HCT116 (cell line): ENCODE data around the gene IGSF3. TPM values are rescaled to one million over a fixed set of nuclear protein-coding genes. Genes with fewer than 3 reads are reported as not detected.
A peak's percentile ranks its signal among the peaks of the same experiment; 100 is the strongest.

ENCODE experiments used
- ATAC-seq: fragments of 200-7000 bp; cut with Tn5 transposase; 2 replicates; pipeline ENCODE4 v1.9.1; 2020; ENCODE audit warnings: mild to moderate bottlenecking, moderate library complexity
- BruUV-seq: library from RNA; stranded (reverse); fragments of 400-500 nt; replicated peaks from 2 replicates; lab custom pipeline; 2021; lab: Mats Ljungman, UMichigan
- CTCF ChIA-PET: fragments of 300-600 bp; sonication (Branson Sonifier 250); formaldehyde crosslinking; loops from one replicate; lab custom pipeline; 2021; ENCODE audit warnings: antibody characterized with exemption; lab: Charles Lee
- POLR2A ChIA-PET: fragments of 300-600, 350-600 bp; sonication (Branson Sonifier 250); formaldehyde crosslinking; loops from one replicate; lab custom pipeline; 2021; ENCODE audit warnings: antibody characterized with exemption; lab: Charles Lee
- RAD21 ChIA-PET, 2 experiments: fragments of 300-600 bp; sonication (Branson Sonifier 250); formaldehyde crosslinking; loops; one replicate each; lab custom pipeline; 2023; ENCODE audit warnings: low total read pairs in 2 of 2; ENCODE audit not compliant: uncharacterized antibody in 2 of 2, unreplicated experiment in 2 of 2, low non-redundant PET in 1 of 2; lab: Charles Lee
- DNase-seq: peaks from one replicate; pipeline ENCODE4 v3.0.0-alpha.2; 2010; ENCODE audit warnings: low read depth, low spot score
- H2AFZ ChIP-seq: fragments of 200-600 bp; shearing (Covaris generic), sonication (generic); 2 replicates; pipeline ENCODE4 v1.6.1; 2017; ENCODE audit warnings: low read depth, mixed run types, mixed read lengths, antibody characterized with exemption, low read length; ENCODE audit not compliant: poor library complexity, severe bottlenecking
- H3K27ac ChIP-seq: 2 replicates; pipeline ENCODE4 v1.5.1; 2012; ENCODE audit warnings: low read depth, low read length
- H3K27me3 ChIP-seq: fragments of 200-600 bp; sonication (generic); 2 replicates; pipeline ENCODE4 v1.6.1; 2016; ENCODE audit warnings: mixed run types, low read length, mixed read lengths; ENCODE audit not compliant: insufficient read depth
- H3K36me3 ChIP-seq, 2 experiments: fragments of 200-500 bp in 1 of 2; fragments of 200-600 bp in 1 of 2; sonication (Bioruptor generic) in 1 of 2; sonication (generic) in 1 of 2; 2 replicates each; pipeline versions ENCODE4 v1.5.1 to v1.6.1; 2014 to 2016; ENCODE audit warnings: low read length in 2 of 2, inconsistent platforms in 1 of 2, mixed read lengths in 1 of 2, mixed run types in 1 of 2; ENCODE audit not compliant: insufficient read depth in 2 of 2, control insufficient read depth in 1 of 2
- H3K4me1 ChIP-seq, 2 experiments: fragments of 200-600 bp in 1 of 2; sonication (generic) in 1 of 2; 2 replicates each; pipeline versions ENCODE4 v1.5.1 to v1.6.1; 2012 to 2017; ENCODE audit warnings: low read length in 2 of 2, inconsistent platforms in 1 of 2, mild to moderate bottlenecking in 1 of 2, mixed read lengths in 1 of 2, mixed run types in 1 of 2, moderate library complexity in 1 of 2; ENCODE audit not compliant: insufficient read depth in 2 of 2, control insufficient read depth in 1 of 2
- H3K4me2 ChIP-seq: fragments of 200-600 bp; sonication (generic); 2 replicates; pipeline ENCODE4 v1.6.1; 2017; ENCODE audit warnings: mixed run types, low read length, mixed read lengths
- H3K4me3 ChIP-seq, 2 experiments: fragments of 200-600 bp in 1 of 2; sonication (generic) in 1 of 2; replicated peaks in 1 of 2; 2 replicates each; pipeline ENCODE4 v1.5.1; 2011 to 2016; ENCODE audit warnings: low read length in 2 of 2, control low read depth in 1 of 2, low read depth in 1 of 2, mild to moderate bottlenecking in 1 of 2, mixed read lengths in 1 of 2, mixed run types in 1 of 2
- H3K79me2 ChIP-seq: fragments of 200-600 bp; sonication (generic); 2 replicates; pipeline ENCODE4 v1.6.1; 2017; ENCODE audit warnings: mild to moderate bottlenecking, mixed run types, low read length, moderate library complexity, mixed read lengths; ENCODE audit not compliant: insufficient read depth
- H3K9ac ChIP-seq: fragments of 200-600 bp; sonication (generic); 2 replicates; pipeline ENCODE4 v1.6.1; 2016; ENCODE audit warnings: low read length, mixed read lengths
- H3K9me2 ChIP-seq: fragments of 200-600 bp; sonication (generic), shearing (Covaris generic); 2 replicates; pipeline ENCODE4 v1.6.1; 2017; ENCODE audit warnings: mixed run types, mild to moderate bottlenecking, moderate library complexity; ENCODE audit not compliant: insufficient read depth
- H3K9me3 ChIP-seq, 2 experiments: fragments of 200-500 bp in 1 of 2; fragments of 200-600 bp in 1 of 2; sonication (Bioruptor generic) in 1 of 2; sonication (generic) in 1 of 2; 2 replicates each; pipeline ENCODE4 v1.6.1; 2014 to 2017; ENCODE audit warnings: low read length in 2 of 2, mixed read lengths in 2 of 2, inconsistent platforms in 1 of 2, low read depth in 1 of 2, mild to moderate bottlenecking in 1 of 2, mixed run types in 1 of 2, moderate library complexity in 1 of 2; ENCODE audit not compliant: control insufficient read depth in 1 of 2, insufficient read depth in 1 of 2
- H4K20me1 ChIP-seq: fragments of 200-600 bp; sonication (generic), shearing (Covaris generic); 2 replicates; pipeline ENCODE4 v1.6.1; 2017; ENCODE audit warnings: mixed run types, mild to moderate bottlenecking, moderate library complexity; ENCODE audit not compliant: insufficient read depth
- CBX3 ChIP-seq: IDR thresholded peaks from 2 replicates; pipeline ENCODE4 v1.6.1; 2012; ENCODE audit warnings: low read depth
- CEBPB ChIP-seq: IDR thresholded peaks from 2 replicates; pipeline ENCODE4 v1.6.1; 2012; ENCODE audit warnings: low read depth
- ELF1 ChIP-seq: IDR thresholded peaks from 2 replicates; pipeline ENCODE4 v1.6.1; 2012; ENCODE audit warnings: low read depth, borderline replicate concordance
- EZH2 ChIP-seq: fragments of 200-600 bp; sonication (generic); IDR thresholded peaks from 2 replicates; pipeline ENCODE4 v1.6.1; 2017; ENCODE audit warnings: antibody characterized with exemption, mixed run types
- EZH2phosphoT487 ChIP-seq: fragments of 200-600 bp; IDR thresholded peaks from 2 replicates; pipeline ENCODE4 v1.6.1; 2018; ENCODE audit warnings: antibody characterized with exemption, borderline replicate concordance
- FOSL1 ChIP-seq: IDR thresholded peaks from 2 replicates; pipeline ENCODE4 v1.6.1; 2012; ENCODE audit warnings: low read depth
- JUND ChIP-seq: IDR thresholded peaks from 2 replicates; pipeline ENCODE4 v1.6.1; 2012
- POLR2AphosphoS5 ChIP-seq: IDR thresholded peaks from 2 replicates; pipeline ENCODE4 v1.6.1; 2011; ENCODE audit warnings: mild to moderate bottlenecking, low read depth, low read length, moderate library complexity
- RAD21 ChIP-seq: IDR thresholded peaks from 2 replicates; pipeline ENCODE4 v1.6.1; 2012; ENCODE audit warnings: low read depth, mild to moderate bottlenecking
- SIN3A ChIP-seq: IDR thresholded peaks from 2 replicates; pipeline ENCODE4 v1.6.1; 2012; ENCODE audit warnings: low read depth
- SRF ChIP-seq: IDR thresholded peaks from 2 replicates; pipeline ENCODE4 v1.6.1; 2012; ENCODE audit warnings: low read depth
- YY1 ChIP-seq: IDR thresholded peaks from 2 replicates; pipeline ENCODE4 v1.6.1; 2011; ENCODE audit warnings: low read length, low read depth, moderate library complexity, mild to moderate bottlenecking; ENCODE audit not compliant: insufficient replicate concordance; ENCODE audit errors: extremely low read depth
- ZFX ChIP-seq: fragments of 450-650 bp; IDR thresholded peaks from 2 replicates; pipeline ENCODE4 v1.6.1; 2017
- intact Hi-C: fragments of 100-400 bp; cut with micrococcal nuclease; formaldehyde crosslinking; loops from 2 replicates; pipeline ENCODE4 v1.10.0; 2022
- total RNA-seq: library from RNA; stranded (reverse); gene quantifications from one replicate; pipeline ENCODE4 v1.2.1, GENCODE V29; 2021; ENCODE audit not compliant: unreplicated experiment
- TF ChIP-seq, protein P1 (sequence below): IDR thresholded peaks from 2 replicates; pipeline ENCODE4 v1.6.1; 2012
- TF ChIP-seq, protein P2 (sequence below): IDR thresholded peaks from 2 replicates; pipeline ENCODE4 v1.6.1; 2012
- TF ChIP-seq, protein P3 (sequence below): IDR thresholded peaks from 2 replicates; pipeline ENCODE4 v1.6.1; 2011; ENCODE audit warnings: mild to moderate bottlenecking, low read length, moderate library complexity; ENCODE audit not compliant: insufficient replicate concordance; ENCODE audit errors: extremely low read depth
- TF ChIP-seq, protein P4 (sequence below): IDR thresholded peaks from 2 replicates; pipeline ENCODE4 v1.6.1; 2012; ENCODE audit warnings: low read depth
- TF ChIP-seq, protein P5 (sequence below), 3 experiments: fragments of 200-600 bp in 1 of 3; sonication (generic) in 1 of 3; IDR thresholded peaks in 2 of 3; conservative IDR thresholded peaks in 1 of 3; 2 replicates each; pipeline ENCODE4 v1.5.1; 2012 to 2017; ENCODE audit warnings: low read depth in 2 of 3, low read length in 2 of 3, antibody characterized with exemption in 1 of 3, borderline replicate concordance in 1 of 3, control low read depth in 1 of 3, mild to moderate bottlenecking in 1 of 3, mixed read lengths in 1 of 3, mixed run types in 1 of 3, moderate library complexity in 1 of 3; ENCODE audit not compliant: insufficient read depth in 1 of 3

The IGSF3 gene
- total RNA-seq, 1 experiment from 2014 or later = 18.6 TPM

DNA sequence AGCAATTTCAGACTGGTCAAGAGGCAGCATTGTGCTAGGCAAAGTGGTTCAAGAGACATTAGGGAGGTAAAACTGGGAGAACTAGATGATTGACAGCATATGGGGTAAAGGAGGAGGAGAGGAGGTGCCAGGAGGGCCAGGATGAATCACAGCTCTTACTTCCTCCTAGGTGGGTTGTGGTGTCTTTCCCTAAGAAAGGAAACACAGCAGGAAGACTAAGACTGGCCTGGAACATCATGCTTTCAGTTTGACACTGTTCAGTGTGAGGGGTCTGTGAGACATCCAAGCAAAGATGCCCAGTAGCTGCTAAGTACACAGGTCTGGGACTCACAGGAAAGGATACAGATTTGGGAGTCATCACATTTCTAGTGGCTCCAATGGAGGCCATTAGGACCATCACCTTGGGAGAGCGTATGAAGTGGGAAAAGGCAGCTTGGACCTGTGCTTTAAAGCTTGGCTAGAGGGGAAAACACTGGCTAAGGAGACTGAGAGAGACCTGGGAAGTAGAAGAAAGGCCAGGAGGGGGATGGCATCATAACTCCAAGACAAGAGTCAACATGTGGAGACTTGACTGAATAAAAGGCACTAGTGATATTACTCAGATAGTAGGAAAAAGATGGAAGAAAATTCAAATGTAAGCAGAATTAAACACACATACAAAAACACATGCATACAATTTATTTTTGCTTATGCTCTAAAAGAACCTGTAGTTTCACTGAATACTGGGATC is 114.0 kb downstream of the IGSF3 start:
- H3K27ac ChIP-seq = peak overlapping the region; percentile 14
- no peaks in the 10 kb centered on the region for H4K20me1 ChIP-seq
- 0 out of 2 replicates have a peak overlapping the region, but pooled peaks have one; percentile 12 for H3K9ac ChIP-seq
- H3K4me2 ChIP-seq = peak overlapping the region; percentile 66
- H3K79me2 ChIP-seq = peaks cover 52% of the 10 kb centered on the region
- ChIA-PET CTCF (no interaction called here), POLR2A (no interaction called here), RAD21 (no interaction called here)
- DNase-seq = peak; percentile 33
- no peaks in the 10 kb centered on the region for H3K9me3 ChIP-seq
- peak overlapping the region in 1 of 2 experiments; percentile 21; a peak in 2 of 4 replicates for H3K4me3 ChIP-seq
- intact Hi-C loops = no loop called here
- no peaks in the 10 kb centered on the region for H3K9me2 ChIP-seq
- TF ChIP-seq ZFX (no peak), EZH2phosphoT487 (no peak), CEBPB (no peak), CBX3 (0 out of 2 replicates have a peak, but pooled peaks have one; percentile 28), ELF1 (no peak), YY1 (no peak), JUND (0 out of 2 replicates have a peak, but pooled peaks have one; percentile 24), EZH2 (no peak), POLR2AphosphoS5 (peak; percentile 21; the same call in 1 of the 2 replicates), FOSL1 (0 out of 2 replicates have a peak, but pooled peaks have one; percentile 45), RAD21 (no peak), SIN3A (0 out of 2 replicates have a peak, but pooled peaks have one; percentile 31), SRF (no peak)
- TF ChIP-seq, protein P1, sequence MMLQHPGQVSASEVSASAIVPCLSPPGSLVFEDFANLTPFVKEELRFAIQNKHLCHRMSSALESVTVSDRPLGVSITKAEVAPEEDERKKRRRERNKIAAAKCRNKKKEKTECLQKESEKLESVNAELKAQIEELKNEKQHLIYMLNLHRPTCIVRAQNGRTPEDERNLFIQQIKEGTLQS = no peak
- TF ChIP-seq, protein P2, sequence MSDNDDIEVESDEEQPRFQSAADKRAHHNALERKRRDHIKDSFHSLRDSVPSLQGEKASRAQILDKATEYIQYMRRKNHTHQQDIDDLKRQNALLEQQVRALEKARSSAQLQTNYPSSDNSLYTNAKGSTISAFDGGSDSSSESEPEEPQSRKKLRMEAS = peak; percentile 43; the same call in 1 of the 2 replicates
- TF ChIP-seq, protein P3, sequence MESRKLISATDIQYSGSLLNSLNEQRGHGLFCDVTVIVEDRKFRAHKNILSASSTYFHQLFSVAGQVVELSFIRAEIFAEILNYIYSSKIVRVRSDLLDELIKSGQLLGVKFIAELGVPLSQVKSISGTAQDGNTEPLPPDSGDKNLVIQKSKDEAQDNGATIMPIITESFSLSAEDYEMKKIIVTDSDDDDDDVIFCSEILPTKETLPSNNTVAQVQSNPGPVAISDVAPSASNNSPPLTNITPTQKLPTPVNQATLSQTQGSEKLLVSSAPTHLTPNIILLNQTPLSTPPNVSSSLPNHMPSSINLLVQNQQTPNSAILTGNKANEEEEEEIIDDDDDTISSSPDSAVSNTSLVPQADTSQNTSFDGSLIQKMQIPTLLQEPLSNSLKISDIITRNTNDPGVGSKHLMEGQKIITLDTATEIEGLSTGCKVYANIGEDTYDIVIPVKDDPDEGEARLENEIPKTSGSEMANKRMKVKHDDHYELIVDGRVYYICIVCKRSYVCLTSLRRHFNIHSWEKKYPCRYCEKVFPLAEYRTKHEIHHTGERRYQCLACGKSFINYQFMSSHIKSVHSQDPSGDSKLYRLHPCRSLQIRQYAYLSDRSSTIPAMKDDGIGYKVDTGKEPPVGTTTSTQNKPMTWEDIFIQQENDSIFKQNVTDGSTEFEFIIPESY = no peak
- TF ChIP-seq, protein P4, sequence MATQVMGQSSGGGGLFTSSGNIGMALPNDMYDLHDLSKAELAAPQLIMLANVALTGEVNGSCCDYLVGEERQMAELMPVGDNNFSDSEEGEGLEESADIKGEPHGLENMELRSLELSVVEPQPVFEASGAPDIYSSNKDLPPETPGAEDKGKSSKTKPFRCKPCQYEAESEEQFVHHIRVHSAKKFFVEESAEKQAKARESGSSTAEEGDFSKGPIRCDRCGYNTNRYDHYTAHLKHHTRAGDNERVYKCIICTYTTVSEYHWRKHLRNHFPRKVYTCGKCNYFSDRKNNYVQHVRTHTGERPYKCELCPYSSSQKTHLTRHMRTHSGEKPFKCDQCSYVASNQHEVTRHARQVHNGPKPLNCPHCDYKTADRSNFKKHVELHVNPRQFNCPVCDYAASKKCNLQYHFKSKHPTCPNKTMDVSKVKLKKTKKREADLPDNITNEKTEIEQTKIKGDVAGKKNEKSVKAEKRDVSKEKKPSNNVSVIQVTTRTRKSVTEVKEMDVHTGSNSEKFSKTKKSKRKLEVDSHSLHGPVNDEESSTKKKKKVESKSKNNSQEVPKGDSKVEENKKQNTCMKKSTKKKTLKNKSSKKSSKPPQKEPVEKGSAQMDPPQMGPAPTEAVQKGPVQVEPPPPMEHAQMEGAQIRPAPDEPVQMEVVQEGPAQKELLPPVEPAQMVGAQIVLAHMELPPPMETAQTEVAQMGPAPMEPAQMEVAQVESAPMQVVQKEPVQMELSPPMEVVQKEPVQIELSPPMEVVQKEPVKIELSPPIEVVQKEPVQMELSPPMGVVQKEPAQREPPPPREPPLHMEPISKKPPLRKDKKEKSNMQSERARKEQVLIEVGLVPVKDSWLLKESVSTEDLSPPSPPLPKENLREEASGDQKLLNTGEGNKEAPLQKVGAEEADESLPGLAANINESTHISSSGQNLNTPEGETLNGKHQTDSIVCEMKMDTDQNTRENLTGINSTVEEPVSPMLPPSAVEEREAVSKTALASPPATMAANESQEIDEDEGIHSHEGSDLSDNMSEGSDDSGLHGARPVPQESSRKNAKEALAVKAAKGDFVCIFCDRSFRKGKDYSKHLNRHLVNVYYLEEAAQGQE = no peak
- TF ChIP-seq, protein P5, sequence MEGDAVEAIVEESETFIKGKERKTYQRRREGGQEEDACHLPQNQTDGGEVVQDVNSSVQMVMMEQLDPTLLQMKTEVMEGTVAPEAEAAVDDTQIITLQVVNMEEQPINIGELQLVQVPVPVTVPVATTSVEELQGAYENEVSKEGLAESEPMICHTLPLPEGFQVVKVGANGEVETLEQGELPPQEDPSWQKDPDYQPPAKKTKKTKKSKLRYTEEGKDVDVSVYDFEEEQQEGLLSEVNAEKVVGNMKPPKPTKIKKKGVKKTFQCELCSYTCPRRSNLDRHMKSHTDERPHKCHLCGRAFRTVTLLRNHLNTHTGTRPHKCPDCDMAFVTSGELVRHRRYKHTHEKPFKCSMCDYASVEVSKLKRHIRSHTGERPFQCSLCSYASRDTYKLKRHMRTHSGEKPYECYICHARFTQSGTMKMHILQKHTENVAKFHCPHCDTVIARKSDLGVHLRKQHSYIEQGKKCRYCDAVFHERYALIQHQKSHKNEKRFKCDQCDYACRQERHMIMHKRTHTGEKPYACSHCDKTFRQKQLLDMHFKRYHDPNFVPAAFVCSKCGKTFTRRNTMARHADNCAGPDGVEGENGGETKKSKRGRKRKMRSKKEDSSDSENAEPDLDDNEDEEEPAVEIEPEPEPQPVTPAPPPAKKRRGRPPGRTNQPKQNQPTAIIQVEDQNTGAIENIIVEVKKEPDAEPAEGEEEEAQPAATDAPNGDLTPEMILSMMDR (IDR thresholded peaks at IDR 0.05 in 2 of 3, conservative IDR thresholded peaks at IDR 0.05 in 1 of 3; ENCODE audit: borderline replicate concordance in 1 of 3, insufficient read depth in 1 of 3, low read depth in 2 of 3, low read length in 2 of 3) = no peak
- no peak overlapping the region for H2AFZ ChIP-seq
- H3K27me3 ChIP-seq = no peaks in the 10 kb centered on the region
- peaks cover 33 to 48% of the 10 kb centered on the region in 2 experiments for H3K4me1 ChIP-seq
- peak; percentile 63 for ATAC-seq
- H3K36me3 ChIP-seq = no peaks in the 10 kb centered on the region
- BruUV-seq = no TSS peak
